GM18511 (cell line): ENCODE results near the gene PNO1.
"Not testable (repeated sequence)": the region's sequence is repeated elsewhere in the genome, so short reads cannot be mapped to it uniquely, and the experiment has no call there.

Experiments
- ATAC-seq: cut with Tn5 transposase; IDR thresholded peaks from one replicate; pipeline ENCODE4 v1.9.1; 2021; ENCODE audit warnings: mild to moderate bottlenecking, moderate library complexity; ENCODE audit not compliant: unreplicated experiment

Gene PNO1

DNA sequence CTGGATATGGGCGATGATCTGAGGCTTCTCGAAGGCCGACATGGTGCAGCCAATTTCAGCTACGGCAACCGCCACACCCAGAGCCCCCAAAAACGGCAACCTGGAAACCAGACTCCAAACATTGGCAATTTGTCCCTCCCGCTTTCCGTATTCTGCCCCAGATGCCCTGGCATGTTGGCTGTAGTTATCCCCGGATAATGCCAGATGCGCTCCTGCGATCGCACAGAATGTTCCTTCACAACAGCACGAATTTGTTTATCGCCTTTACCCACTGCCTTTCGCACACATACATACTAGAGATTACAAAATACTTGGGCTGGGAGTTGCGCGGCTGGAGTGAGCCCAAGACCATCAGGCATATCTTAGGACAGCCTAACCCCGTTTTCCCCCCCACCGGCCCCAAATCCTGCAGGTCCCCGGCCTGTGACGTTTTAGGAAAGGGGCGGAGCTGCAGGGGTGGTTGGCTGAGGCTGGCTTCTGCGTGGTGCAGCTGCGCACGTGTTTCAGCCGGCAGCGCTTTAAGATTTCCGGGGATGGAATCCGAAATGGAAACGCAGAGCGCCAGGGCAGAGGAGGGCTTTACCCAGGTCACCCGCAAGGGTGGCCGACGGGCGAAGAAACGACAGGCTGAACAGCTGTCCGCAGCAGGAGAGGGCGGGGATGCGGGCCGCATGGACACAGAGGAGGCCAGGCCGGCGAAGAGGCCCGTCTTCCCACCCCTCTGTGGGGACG is at the start of gene PNO1:
Gene PNO1, plus strand, starts transcription at position 487 of the 732 bp plus-strand sequence. Its CDS starts 47 bp downstream, at position 534.
- peak; percentile 93 for ATAC-seq

DNA sequence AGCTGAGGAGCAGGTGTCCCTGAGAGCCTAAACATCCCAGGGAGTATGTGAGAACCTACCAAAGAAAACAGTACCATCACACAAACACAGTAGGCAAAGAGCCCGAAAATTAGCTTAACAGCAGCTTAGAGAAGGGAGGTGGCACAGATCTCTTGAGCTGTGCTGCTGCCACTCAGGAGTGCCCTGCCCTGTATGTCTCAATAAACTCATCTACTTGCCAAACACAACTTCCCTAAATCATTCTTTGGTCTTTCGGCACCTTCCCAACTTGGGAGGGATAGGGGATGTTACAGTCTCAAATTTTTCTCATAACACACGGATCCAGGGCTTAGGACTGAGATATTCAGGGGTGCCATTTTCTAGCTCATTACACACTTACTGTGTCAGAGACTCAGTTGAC is 49.6 kb upstream of the PNO1 start:
- ATAC-seq = no peak

DNA sequence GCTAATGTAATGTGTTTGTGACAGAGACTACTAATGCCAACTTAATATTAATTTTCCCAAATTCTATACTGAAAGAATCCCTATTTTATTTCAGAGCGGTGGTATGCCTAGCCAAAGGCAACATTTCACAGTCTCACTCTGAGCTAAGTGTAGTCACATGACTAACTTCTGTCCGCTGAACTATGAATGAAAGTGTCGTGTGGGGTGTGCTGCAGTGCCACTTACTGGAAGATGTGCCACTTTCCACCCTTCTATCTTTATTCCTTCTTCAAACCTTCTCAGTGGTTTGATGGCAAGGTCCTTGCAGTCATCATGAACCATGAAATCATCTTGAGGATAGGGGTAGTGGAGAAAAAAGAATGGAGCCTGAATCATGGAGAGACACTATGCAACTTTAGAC is 47.6 kb upstream of the PNO1 start:
- peak; percentile 95 for ATAC-seq

GRCh38 chr2:68115965-68116364 is 41.7 kb upstream of the PNO1 start:
- no peak for ATAC-seq

- ATAC-seq = not testable (repeated sequence)
These were observed 39.8 kb upstream of the PNO1 start for GRCh38 chr2:68117922-68118321.

- no peak for ATAC-seq
These were observed 38.9 kb upstream of the PNO1 start for GRCh38 chr2:68118816-68119215.

- no peak for ATAC-seq
These were observed 38.2 kb upstream of the PNO1 start for GRCh38 chr2:68119504-68119903.

DNA sequence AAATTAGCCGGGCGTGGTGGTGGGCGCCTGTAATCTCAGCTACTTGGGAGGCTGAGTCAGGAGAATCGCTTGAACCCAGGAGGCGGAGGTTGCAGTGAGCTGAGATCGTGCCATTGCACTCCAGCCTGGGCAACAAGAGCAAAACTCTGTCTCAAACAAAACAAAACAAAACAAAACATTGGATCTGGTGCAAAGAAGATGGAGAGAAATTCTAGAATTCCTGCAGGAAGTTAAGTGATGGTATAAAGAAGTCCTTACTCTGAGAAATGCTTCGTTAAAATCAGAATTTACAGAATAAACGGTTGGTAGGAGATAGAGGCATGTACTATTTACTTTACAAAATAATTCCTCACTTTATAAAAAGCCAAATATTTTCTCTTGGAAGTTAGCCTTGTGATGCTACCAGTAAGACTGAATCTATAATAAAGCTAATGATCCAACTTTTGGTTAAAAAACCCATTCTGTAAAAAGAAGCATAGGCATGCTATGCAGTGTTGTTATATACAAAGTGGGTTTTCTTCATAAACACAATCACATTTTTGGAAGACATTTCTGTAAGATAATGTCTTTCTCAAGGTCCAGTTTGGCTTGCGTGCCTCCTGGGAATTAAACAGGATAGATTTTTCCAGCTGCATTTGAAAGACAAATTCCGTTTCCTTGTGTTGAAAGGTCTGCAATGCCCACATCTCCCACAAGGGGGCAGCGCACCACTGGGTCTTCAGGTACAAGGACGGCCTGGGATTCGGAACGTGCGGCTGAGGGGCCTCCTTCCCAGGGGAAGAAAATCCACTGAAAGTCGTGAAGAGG is 35.6 kb upstream of the PNO1 start:
- no peak for ATAC-seq

- no peak for ATAC-seq
These were observed 35.1 kb upstream of the PNO1 start for GRCh38 chr2:68122680-68122964.

DNA sequence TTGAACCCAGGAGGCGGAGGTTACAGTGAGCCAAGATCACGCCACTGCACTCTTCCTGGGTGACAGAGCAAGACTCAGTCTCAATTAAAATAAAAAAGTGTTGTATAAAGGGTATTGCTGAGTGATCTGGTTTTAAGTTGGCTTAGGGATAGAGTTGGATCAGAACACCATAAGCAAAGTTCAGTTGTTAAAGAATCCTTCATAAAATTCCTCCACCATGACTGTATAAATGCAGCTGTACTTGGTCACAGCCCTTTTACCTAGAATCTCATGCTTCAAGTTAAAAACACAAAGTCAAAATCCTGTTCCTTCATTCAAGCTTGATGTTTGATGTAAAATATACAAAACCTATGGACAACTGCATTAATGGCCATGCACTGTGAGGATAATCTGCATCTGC is 33.4 kb upstream of the PNO1 start:
- no peak for ATAC-seq

- no peak for ATAC-seq
These were observed 31.9 kb upstream of the PNO1 start for GRCh38 chr2:68125821-68126220.

GRCh38 chr2:68126561-68126960 is 31.1 kb upstream of the PNO1 start:
- ATAC-seq = no peak

DNA sequence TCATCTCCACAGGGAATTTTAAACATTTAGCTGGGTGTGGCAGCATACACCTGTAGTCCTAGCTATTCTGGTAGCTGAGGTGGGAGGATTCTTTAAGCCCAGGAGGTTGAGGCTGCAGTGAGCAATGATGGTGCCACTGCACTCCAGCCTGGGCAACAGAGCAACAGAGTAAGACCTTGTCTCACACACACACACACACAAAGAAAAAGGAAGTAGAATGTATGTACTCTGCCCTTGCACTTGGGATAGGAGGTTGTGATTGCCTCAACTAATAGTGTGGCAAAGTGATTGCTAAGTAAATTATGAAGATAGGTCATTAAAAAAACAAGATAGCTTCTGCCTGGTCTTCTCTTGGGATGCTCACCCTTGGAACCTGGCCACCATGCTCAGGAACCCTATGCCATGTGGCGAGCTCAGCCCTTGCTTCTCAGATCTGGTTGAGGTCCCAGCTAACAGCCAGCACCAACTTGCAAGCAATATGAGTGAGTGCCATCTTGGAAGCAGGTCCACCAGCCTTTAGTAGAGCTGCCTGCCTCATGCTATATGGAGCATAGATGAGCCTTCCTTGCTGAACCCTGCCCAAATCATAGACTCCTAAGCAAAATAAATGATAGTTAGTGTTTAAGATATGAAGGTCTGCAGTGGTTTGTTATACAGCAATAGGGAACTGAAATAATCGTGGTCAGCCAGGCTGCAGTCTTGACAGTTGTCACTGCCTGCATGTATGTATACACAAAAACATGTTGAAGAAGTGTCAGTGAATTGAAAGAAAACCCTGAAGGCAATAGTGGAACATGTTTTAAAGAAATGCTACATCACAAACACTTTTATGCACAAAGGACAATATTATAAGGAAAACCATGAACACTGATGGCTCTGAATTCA is 30.1 kb upstream of the PNO1 start:
- ATAC-seq = peak; percentile 98

- no peak for ATAC-seq
These were observed 23.6 kb upstream of the PNO1 start for GRCh38 chr2:68134120-68134519.

GRCh38 chr2:68134554-68134953 is 23.1 kb upstream of the PNO1 start:
- no peak for ATAC-seq

DNA sequence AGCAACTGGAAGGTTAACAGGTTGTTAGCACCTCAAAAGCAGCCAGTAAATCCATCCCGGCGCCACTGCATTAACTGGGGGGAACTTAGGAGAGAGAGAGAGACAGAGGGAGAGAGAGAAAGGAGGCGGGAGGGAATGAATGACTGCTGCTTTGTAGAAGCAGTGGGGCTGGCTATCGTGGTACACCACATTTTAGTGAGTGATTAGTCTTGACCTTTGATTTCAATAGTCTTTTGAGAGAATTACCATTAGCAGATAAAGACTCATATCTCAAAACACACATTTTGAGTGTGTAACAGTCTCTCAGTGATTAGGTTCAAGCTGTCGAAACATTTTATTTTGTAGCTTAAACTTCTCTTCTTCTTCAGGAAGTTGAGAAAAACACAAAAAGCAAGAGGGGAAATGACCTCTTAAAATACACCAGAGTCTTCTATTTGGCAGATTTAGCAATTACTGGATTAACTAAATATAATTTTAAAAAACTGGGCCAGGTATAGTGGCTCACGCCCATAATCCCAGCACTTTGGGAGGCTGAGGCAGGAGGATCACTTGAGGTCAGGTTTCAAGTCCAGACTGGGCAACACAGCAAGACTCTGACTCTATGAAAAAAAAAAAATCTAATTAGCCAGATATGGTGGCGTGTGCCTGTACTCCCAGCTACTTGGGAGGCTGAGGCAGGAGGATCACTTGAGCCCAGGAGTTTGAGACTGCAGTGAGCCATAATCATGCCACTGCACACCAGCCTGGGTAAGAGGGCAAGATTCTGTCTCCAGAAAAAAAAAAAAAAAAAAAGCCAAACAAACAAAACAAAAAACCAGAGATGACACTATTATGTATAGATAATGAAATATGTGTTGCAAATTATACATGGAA is 22.0 kb upstream of the PNO1 start:
- ATAC-seq = no peak

GRCh38 chr2:68141875-68142274 is 15.8 kb upstream of the PNO1 start:
- ATAC-seq = no peak

GRCh38 chr2:68151037-68151436 is 6.7 kb upstream of the PNO1 start:
- no peak for ATAC-seq

DNA sequence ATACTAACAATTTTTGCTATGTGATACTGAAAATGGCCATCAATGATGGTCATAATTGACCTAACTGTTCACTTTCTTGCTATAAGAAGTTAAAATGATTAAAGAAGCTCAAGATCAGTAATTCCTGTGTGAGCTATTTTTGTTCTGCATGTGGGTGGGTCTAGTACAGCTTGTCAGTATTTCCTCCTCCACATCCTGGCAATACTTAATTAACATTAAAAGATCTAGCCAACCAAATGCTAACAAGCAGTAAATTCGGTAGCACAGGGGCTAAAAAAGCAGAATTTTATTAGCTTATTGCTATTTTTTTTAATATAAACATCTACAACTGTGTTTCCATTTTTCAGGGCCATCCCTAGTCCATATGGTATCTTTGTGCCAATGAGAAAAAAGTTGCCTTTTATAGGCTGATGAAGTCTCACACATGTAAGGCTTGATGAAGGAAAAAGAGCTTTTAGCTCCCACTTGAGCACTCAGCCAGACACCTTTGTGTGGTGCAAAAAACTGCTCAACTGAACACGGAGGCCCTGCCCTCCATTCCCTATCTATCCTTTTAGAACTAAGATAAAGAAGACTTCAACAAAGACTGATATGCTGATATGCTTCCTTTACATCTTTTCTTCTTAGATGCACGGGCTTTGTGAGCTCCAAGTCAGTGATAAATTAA is 4.9 kb upstream of the PNO1 start:
- ATAC-seq = no peak

DNA sequence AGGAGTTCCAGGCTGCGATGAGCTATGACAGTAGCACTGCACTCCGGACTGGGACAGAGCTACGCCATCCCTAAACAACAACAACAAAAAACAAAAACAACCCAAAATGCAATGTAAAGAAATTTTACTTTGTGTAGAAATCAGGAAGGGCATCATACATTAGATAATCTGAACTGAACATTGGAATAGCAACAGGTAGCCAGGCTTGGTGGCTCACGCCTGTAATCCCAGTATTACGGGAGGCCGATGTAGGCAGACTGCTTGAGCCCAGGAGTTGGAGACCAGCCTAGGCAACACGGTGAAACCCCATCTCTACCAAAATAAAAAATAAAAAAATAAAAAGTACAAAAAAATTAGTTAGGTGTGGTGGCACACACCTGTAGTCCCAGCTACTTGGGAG is 2.1 kb upstream of the PNO1 start:
- no peak for ATAC-seq
